ENCODE results near the gene PHF20.
"Not testable (repeated sequence)": the region's sequence is repeated elsewhere in the genome, so short reads cannot be mapped to it uniquely, and the experiment has no call there.

The PHF20 gene

GRCh38 chr20:35739294-35740163 is 32.3 kb upstream of the PHF20 start:
- DNase-seq (ENCODE audit: low read depth) = no peak

GRCh38 chr20:35741892-35742740 is 29.7 kb upstream of the PHF20 start, which contains the start of gene RBM39:
Gene RBM39, minus strand, starts transcription at chr20:35742260. Its CDS starts 1,386 bp downstream, at chr20:35740874.
- DNase-seq (ENCODE audit: low read depth) = peak; percentile 100

GRCh38 chr20:35742741-35743523 is 28.9 kb upstream of the PHF20 start:
- DNase-seq (ENCODE audit: low read depth) = no peak

- no peak for DNase-seq (ENCODE audit: low read depth)
Observed at GRCh38 chr20:35743693-35744491, 27.9 kb upstream of the PHF20 start.

- not testable (repeated sequence) for DNase-seq (ENCODE audit: low read depth)
Observed at GRCh38 chr20:35744492-35744841, 27.3 kb upstream of the PHF20 start.

GRCh38 chr20:35750611-35751010 is 21.2 kb upstream of the PHF20 start:
- no peak for DNase-seq (ENCODE audit: low read depth)

GRCh38 chr20:35756404-35756803 is 15.4 kb upstream of the PHF20 start:
- no peak for DNase-seq (ENCODE audit: low read depth)

- no peak for DNase-seq (ENCODE audit: low read depth)
Observed at GRCh38 chr20:35757098-35757705, 14.6 kb upstream of the PHF20 start.

- not testable (repeated sequence) for DNase-seq (ENCODE audit: low read depth)
Observed at GRCh38 chr20:35761548-35761947, 10.3 kb upstream of the PHF20 start.

- DNase-seq (ENCODE audit: low read depth) = no peak
Observed at GRCh38 chr20:35762461-35762860, 9.4 kb upstream of the PHF20 start.

GRCh38 chr20:35764936-35765335 is 6.9 kb upstream of the PHF20 start:
- DNase-seq (ENCODE audit: low read depth) = not testable (repeated sequence)

GRCh38 chr20:35766843-35767242 is 5.0 kb upstream of the PHF20 start:
- DNase-seq (ENCODE audit: low read depth) = no peak

GRCh38 chr20:35767683-35768481 is 3.9 kb upstream of the PHF20 start:
- DNase-seq (ENCODE audit: low read depth) = peak; percentile 88

GRCh38 chr20:35768731-35769664 is 2.8 kb upstream of the PHF20 start:
- peak; percentile 66 for DNase-seq (ENCODE audit: low read depth)

GRCh38 chr20:35771367-35771688 is 487 bp upstream of the PHF20 start:
- no peak for DNase-seq (ENCODE audit: low read depth)

- DNase-seq (ENCODE audit: low read depth) = no peak
Observed at GRCh38 chr20:35772563-35773058, 796 bp downstream of the PHF20 start.

GRCh38 chr20:35773154-35773751 is 1.4 kb downstream of the PHF20 start:
- no peak for DNase-seq (ENCODE audit: low read depth)

GRCh38 chr20:35774391-35774790 is 2.6 kb downstream of the PHF20 start:
- no peak for DNase-seq (ENCODE audit: low read depth)

Data from CMK (cell line).